Smooth muscle cell of bladder (primary cell): Measurements from ENCODE around the gene ALOXE3. TPM values are rescaled to one million over a fixed set of nuclear protein-coding genes. Genes with fewer than 3 reads are reported as not detected.

Experiments used
- total RNA-seq: library from RNA; depleted of rRNA; stranded (reverse); fragments of >200 nt; gene quantifications from 2 replicates; pipeline ENCODE4 v1.2.3, GENCODE V29; 2014

The ALOXE3 gene
- under 0.01 TPM in 1 of 2 replicates, not detected in the other for total RNA-seq

GRCh38 chr17:8117980-8118768 is at the start of gene ALOXE3:
Gene ALOXE3 (minus strand): TSS chr17:8118514. CDS start chr17:8117990, 524 bp downstream.

GRCh38 chr17:8162233-8162996 is 44.1 kb upstream of the ALOXE3 start, which contains the start of gene VAMP2:
Gene VAMP2 (minus strand): TSS chr17:8162948. CDS start chr17:8162879, 69 bp downstream.

GRCh38 chr17:8152112-8152775 is 33.9 kb upstream of the ALOXE3 start, which contains the start of gene PER1:
Gene PER1 (minus strand): TSS chr17:8152404. CDS start chr17:8150706, 1,698 bp downstream.

GRCh38 chr17:8123695-8124349 is 5.5 kb upstream of the ALOXE3 start, which contains the start of gene HES7:
Gene HES7 (minus strand): TSS chr17:8124106. CDS start chr17:8124084, 22 bp downstream.

GRCh38 chr17:8087075-8087951 is 31.0 kb downstream of the ALOXE3 start, which contains the start of gene ALOX12B:
Gene ALOX12B (minus strand): TSS chr17:8087716. CDS start chr17:8087442, 274 bp downstream.

Other genes with a start within 250 kb of the ALOXE3 start
- 231 and 283 TPM in 2 replicates for gene CHD3, start 229.7 kb downstream of the ALOXE3 start, total RNA-seq
- 2.3 and 2.8 TPM in 2 replicates for gene RNF227, start 202.2 kb downstream of the ALOXE3 start, total RNA-seq
- 0.18 and 0.28 TPM in 2 replicates for gene KCNAB3, start 188.7 kb downstream of the ALOXE3 start, total RNA-seq
- gene TRAPPC1, start 186.6 kb downstream of the ALOXE3 start, total RNA-seq = 36.4 and 42.0 TPM in 2 replicates
- 13.4 and 17.4 TPM in 2 replicates for gene CNTROB, start 186.3 kb downstream of the ALOXE3 start, total RNA-seq
- gene GUCY2D, start 115.9 kb downstream of the ALOXE3 start, total RNA-seq = under 0.01 and 0.09 TPM in 2 replicates
- 0.18 TPM in 1 of 2 replicates, not detected in the other for gene ALOX15B, start 79.5 kb downstream of the ALOXE3 start, total RNA-seq
- gene ALOX12B, start 30.8 kb downstream of the ALOXE3 start, total RNA-seq = not detected in 2 replicates
- not detected in 2 replicates for gene HES7, start 5.6 kb upstream of the ALOXE3 start, total RNA-seq
- 2.9 and 3.3 TPM in 2 replicates for gene PER1, start 33.9 kb upstream of the ALOXE3 start, total RNA-seq
- 3.5 and 3.7 TPM in 2 replicates for gene VAMP2, start 44.4 kb upstream of the ALOXE3 start, total RNA-seq
- gene TMEM107, start 57.9 kb upstream of the ALOXE3 start, total RNA-seq = 18.4 and 45.5 TPM in 2 replicates
- 5.8 and 6.6 TPM in 2 replicates for gene BORCS6, start 71.7 kb upstream of the ALOXE3 start, total RNA-seq
- 2.6 and 2.7 TPM in 2 replicates for gene AURKB, start 92.1 kb upstream of the ALOXE3 start, total RNA-seq
- 2.1 and 3.0 TPM in 2 replicates for gene CTC1, start 129.5 kb upstream of the ALOXE3 start, total RNA-seq
- 8.1 and 10.5 TPM in 2 replicates for gene PFAS, start 130.8 kb upstream of the ALOXE3 start, total RNA-seq
- 6.3 and 9.2 TPM in 2 replicates for gene RANGRF, start 170.2 kb upstream of the ALOXE3 start, total RNA-seq
- 0.55 and 0.85 TPM in 2 replicates for gene SLC25A35, start 176.9 kb upstream of the ALOXE3 start, total RNA-seq
- 0.09 TPM in 1 of 2 replicates, not detected in the other for gene ARHGEF15, start 191.7 kb upstream of the ALOXE3 start, total RNA-seq
- gene ODF4, start 221.3 kb upstream of the ALOXE3 start, total RNA-seq = not detected in 2 replicates